DND-41 (cell line): ENCODE data around the gene KBTBD3.
"Not testable (repeated sequence)": the region's sequence is repeated elsewhere in the genome, so short reads cannot be mapped to it uniquely, and the experiment has no call there.

Experiments
- CTCF ChIP-seq: IDR thresholded peaks from 2 replicates; pipeline ENCODE4 v1.5.1; 2012; ENCODE audit warnings: borderline replicate concordance, low read length, moderate library complexity, mild to moderate bottlenecking; ENCODE audit not compliant: poor library complexity, severe bottlenecking; ENCODE audit errors: extremely low read depth
- EZH2 ChIP-seq: IDR thresholded peaks from 3 replicates; pipeline ENCODE4 v1.6.1; 2012; ENCODE audit warnings: borderline replicate concordance, low read depth, mild to moderate bottlenecking, moderate library complexity, low read length, inconsistent platforms; ENCODE audit not compliant: severe bottlenecking

- TF ChIP-seq CTCF, EZH2: not testable (repeated sequence)
Observed at GRCh38 chr11:106058377-106058776, 18.8 kb downstream of the KBTBD3 start.
